ENCODE measurements around the gene AEN.
"Not testable (repeated sequence)": the region's sequence is repeated elsewhere in the genome, so short reads cannot be mapped to it uniquely, and the experiment has no call there.

The AEN gene

GRCh38 chr15:88623061-88623460 lies 1.9 kb downstream of the AEN start:
- DNase-seq (ENCODE audit: low spot score in 2 of 2) (peak in 1 of 2 donors; percentile 72), ATAC-seq (peak; percentile 77)
- no peaks in the 10 kb centered on the region for H3K9me3 Mint-ChIP-seq
- H3K4me3 Mint-ChIP-seq: peak overlapping the region; percentile 84
- peaks cover 44% of the 10 kb centered on the region for H3K4me1 Mint-ChIP-seq
- peak overlapping the region; percentile 93 for H3K27ac Mint-ChIP-seq
- peaks cover 75% of the 10 kb centered on the region for H3K36me3 Mint-ChIP-seq

GRCh38 chr15:88623632-88624031 lies 2.5 kb downstream of the AEN start:
- H3K4me1 Mint-ChIP-seq: peaks cover 49% of the 10 kb centered on the region
- H3K27ac Mint-ChIP-seq: peak overlapping the region; percentile 93
- no peak for ATAC-seq
- H3K4me3 Mint-ChIP-seq: peak overlapping the region; percentile 84
- H3K36me3 Mint-ChIP-seq: peaks cover 81% of the 10 kb centered on the region
- no peak for DNase-seq (ENCODE audit: low spot score in 2 of 2)
- H3K9me3 Mint-ChIP-seq: no peaks in the 10 kb centered on the region

GRCh38 chr15:88624156-88624970 lies 3.2 kb downstream of the AEN start:
- Mint-ChIP-seq H3K4me1 (peaks cover 57% of the 10 kb centered on the region), H3K9me3 (no peaks in the 10 kb centered on the region), H3K36me3 (peaks cover 88% of the 10 kb centered on the region), H3K4me3 (peak overlapping the region; percentile 84), H3K27ac (peak overlapping the region; percentile 93)
- ATAC-seq (peak; percentile 59), DNase-seq (ENCODE audit: low spot score in 2 of 2) (peak in 1 of 2 donors; percentile 67)

- H3K36me3 Mint-ChIP-seq: peaks cover 95% of the 10 kb centered on the region
- H3K4me1 Mint-ChIP-seq: peaks cover 63% of the 10 kb centered on the region
Measured at GRCh38 chr15:88624971-88625490, 3.9 kb downstream of the AEN start.

GRCh38 chr15:88625943-88626741 lies 5.0 kb downstream of the AEN start:
- DNase-seq (ENCODE audit: low spot score in 2 of 2) (no peak), ATAC-seq (no peak)
- H3K27ac Mint-ChIP-seq: peak overlapping the region; percentile 36
- peak overlapping the region; percentile 84 for H3K4me3 Mint-ChIP-seq
- H3K4me1 Mint-ChIP-seq: peaks cover 72% of the 10 kb centered on the region
- peaks cover 100% of the 10 kb centered on the region for H3K36me3 Mint-ChIP-seq
- no peaks in the 10 kb centered on the region for H3K9me3 Mint-ChIP-seq

More at GRCh38 chr15:88624971-88625490, 3.9 kb downstream of the AEN start:
- Mint-ChIP-seq H3K9me3 (no peaks in the 10 kb centered on the region), H3K27ac (no peak overlapping the region), H3K4me3 (peak overlapping the region; percentile 84)
- DNase-seq (ENCODE audit: low spot score in 2 of 2) (no peak), ATAC-seq (no peak)

GRCh38 chr15:88627463-88627862 lies 6.3 kb downstream of the AEN start:
- H3K36me3 Mint-ChIP-seq: peaks cover 99% of the 10 kb centered on the region
- peak overlapping the region; percentile 36 for H3K27ac Mint-ChIP-seq
- peaks cover 66% of the 10 kb centered on the region for H3K4me1 Mint-ChIP-seq
- H3K9me3 Mint-ChIP-seq: no peaks in the 10 kb centered on the region
- no peak for DNase-seq (ENCODE audit: low spot score in 2 of 2)
- H3K4me3 Mint-ChIP-seq: peak overlapping the region; percentile 3
- peak; percentile 55 for ATAC-seq

- H3K4me3 Mint-ChIP-seq: no peak overlapping the region
- peak overlapping the region; percentile 36 for H3K27ac Mint-ChIP-seq
- H3K9me3 Mint-ChIP-seq: no peaks in the 10 kb centered on the region
- peaks cover 59% of the 10 kb centered on the region for H3K4me1 Mint-ChIP-seq
- DNase-seq (ENCODE audit: low spot score in 2 of 2): no peak
- no peak for ATAC-seq
- H3K36me3 Mint-ChIP-seq: peaks cover 99% of the 10 kb centered on the region
Measured at GRCh38 chr15:88628018-88628654, 7.0 kb downstream of the AEN start.

- ATAC-seq (no peak), DNase-seq (ENCODE audit: low spot score in 2 of 2) (no peak)
- H3K9me3 Mint-ChIP-seq: no peaks in the 10 kb centered on the region
- no peak overlapping the region for H3K4me3 Mint-ChIP-seq
- peaks cover 99% of the 10 kb centered on the region for H3K36me3 Mint-ChIP-seq
- peaks cover 50% of the 10 kb centered on the region for H3K4me1 Mint-ChIP-seq
- no peak overlapping the region for H3K27ac Mint-ChIP-seq
Measured at GRCh38 chr15:88629071-88629470, 7.9 kb downstream of the AEN start.

- Mint-ChIP-seq H3K4me3 (peak overlapping the region; percentile 41), H3K27ac (peak overlapping the region; percentile 95), H3K36me3 (peaks cover 99% of the 10 kb centered on the region), H3K4me1 (peaks cover 43% of the 10 kb centered on the region), H3K9me3 (no peaks in the 10 kb centered on the region)
- ATAC-seq (peak; percentile 47), DNase-seq (ENCODE audit: low spot score in 2 of 2) (no peak)
Measured at GRCh38 chr15:88630141-88630721, 9.1 kb downstream of the AEN start.

GRCh38 chr15:88630798-88631463 lies 9.8 kb downstream of the AEN start:
- H3K9me3 Mint-ChIP-seq: no peaks in the 10 kb centered on the region
- H3K4me3 Mint-ChIP-seq: no peak overlapping the region
- ATAC-seq (no peak), DNase-seq (ENCODE audit: low spot score in 2 of 2) (no peak)
- peaks cover 48% of the 10 kb centered on the region for H3K4me1 Mint-ChIP-seq
- H3K36me3 Mint-ChIP-seq: peaks cover 99% of the 10 kb centered on the region
- H3K27ac Mint-ChIP-seq: peak overlapping the region; percentile 95

- Mint-ChIP-seq H3K27ac (peak overlapping the region; percentile 56), H3K9me3 (no peaks in the 10 kb centered on the region), H3K4me1 (peaks cover 54% of the 10 kb centered on the region), H3K4me3 (no peak overlapping the region), H3K36me3 (peaks cover 99% of the 10 kb centered on the region)
- DNase-seq (ENCODE audit: low spot score in 2 of 2) (no peak), ATAC-seq (no peak)
Measured at GRCh38 chr15:88631464-88632028, 10.4 kb downstream of the AEN start.

GRCh38 chr15:88632797-88633196 lies 11.7 kb downstream of the AEN start:
- not testable (repeated sequence) for ATAC-seq

GRCh38 chr15:88634449-88634848 lies 13.3 kb downstream of the AEN start:
- peaks cover 89% of the 10 kb centered on the region for H3K36me3 Mint-ChIP-seq
- H3K9me3 Mint-ChIP-seq: no peaks in the 10 kb centered on the region
- DNase-seq (ENCODE audit: low spot score in 2 of 2) (no peak), ATAC-seq (no peak)
- no peak overlapping the region for H3K4me3 Mint-ChIP-seq
- H3K4me1 Mint-ChIP-seq: peaks cover 57% of the 10 kb centered on the region
- peak overlapping the region; percentile 56 for H3K27ac Mint-ChIP-seq

More at GRCh38 chr15:88632797-88633196, 11.7 kb downstream of the AEN start:
- not testable (repeated sequence) for H3K4me3 Mint-ChIP-seq; DNase-seq (ENCODE audit: low spot score in 2 of 2); H3K9me3 Mint-ChIP-seq
- peaks cover 94% of the 10 kb centered on the region for H3K36me3 Mint-ChIP-seq
- H3K4me1 Mint-ChIP-seq: peaks cover 57% of the 10 kb centered on the region
- H3K27ac Mint-ChIP-seq: peak overlapping the region; percentile 57

GRCh38 chr15:88635318-88635717 lies 14.2 kb downstream of the AEN start:
- peaks cover 57% of the 10 kb centered on the region for H3K4me1 Mint-ChIP-seq
- ATAC-seq: peak; percentile 36
- H3K27ac Mint-ChIP-seq: no peak overlapping the region
- peak overlapping the region; percentile 81 for H3K4me3 Mint-ChIP-seq
- DNase-seq (ENCODE audit: low spot score in 2 of 2): no peak
- no peaks in the 10 kb centered on the region for H3K9me3 Mint-ChIP-seq
- peaks cover 89% of the 10 kb centered on the region for H3K36me3 Mint-ChIP-seq

All from stimulated activated effector memory CD8-positive, alpha-beta T cell treated with anti-CD3 and anti-CD28 coated beads, Interleukin-12 subunit alpha, Interleukin-12 subunit beta, amount 100 ng/mL, for 72 hours (primary cell).